ENCODE measurements around the gene TMEFF1. TPM values are rescaled to one million over a fixed set of nuclear protein-coding genes. Genes with fewer than 3 reads are reported as not detected.
"Not testable (repeated sequence)": the region's sequence is repeated elsewhere in the genome, so short reads cannot be mapped to it uniquely, and the experiment has no call there.

Gene TMEFF1
- total RNA-seq, 1 experiment from 2014 or later, result 30.6 TPM

GRCh38 chr9:100492952-100493351 is 20.0 kb downstream of the TMEFF1 start:
- Histone ChIP-seq H3K27me3 (ENCODE audit: control insufficient read depth, insufficient read depth, low read length) (no peaks in the 10 kb centered on the region), H3K4me3 (ENCODE audit: insufficient read depth, low read depth, low read length) (no peak overlapping the region), H3K36me3 (replicated peaks; ENCODE audit: control insufficient read depth, insufficient read depth, low read length) (no peaks in the 10 kb centered on the region)
- no peak for DNase-seq

GRCh38 chr9:100498592-100498991 is 25.6 kb downstream of the TMEFF1 start:
- Histone ChIP-seq H3K27me3 (ENCODE audit: control insufficient read depth, insufficient read depth, low read length) (no peaks in the 10 kb centered on the region), H3K36me3 (replicated peaks; ENCODE audit: control insufficient read depth, insufficient read depth, low read length) (peaks cover 2% of the 10 kb centered on the region; the same call in 1 of the 2 replicates), H3K4me3 (ENCODE audit: insufficient read depth, low read depth, low read length) (no peak overlapping the region)
- DNase-seq, result no peak

GRCh38 chr9:100499460-100499859 is 26.5 kb downstream of the TMEFF1 start:
- Histone ChIP-seq H3K4me3 (ENCODE audit: insufficient read depth, low read depth, low read length) (no peak overlapping the region), H3K27me3 (ENCODE audit: control insufficient read depth, insufficient read depth, low read length) (no peaks in the 10 kb centered on the region), H3K36me3 (replicated peaks; ENCODE audit: control insufficient read depth, insufficient read depth, low read length) (peaks cover 2% of the 10 kb centered on the region; the same call in 1 of the 2 replicates)
- no peak for DNase-seq

GRCh38 chr9:100499866-100500265 is 26.9 kb downstream of the TMEFF1 start:
- DNase-seq, result no peak
- Histone ChIP-seq H3K4me3 (ENCODE audit: insufficient read depth, low read depth, low read length) (no peak overlapping the region), H3K36me3 (replicated peaks; ENCODE audit: control insufficient read depth, insufficient read depth, low read length) (peaks cover 2% of the 10 kb centered on the region; the same call in 1 of the 2 replicates), H3K27me3 (ENCODE audit: control insufficient read depth, insufficient read depth, low read length) (no peaks in the 10 kb centered on the region)

- Histone ChIP-seq H3K36me3 (replicated peaks; ENCODE audit: control insufficient read depth, insufficient read depth, low read length) (peaks cover 6% of the 10 kb centered on the region), H3K4me3 (ENCODE audit: insufficient read depth, low read depth, low read length) (no peak overlapping the region), H3K27me3 (ENCODE audit: control insufficient read depth, insufficient read depth, low read length) (no peaks in the 10 kb centered on the region)
- DNase-seq, result peak; percentile 43
These were observed 32.7 kb downstream of the TMEFF1 start for GRCh38 chr9:100505564-100506159.

- H3K36me3 ChIP-seq (replicated peaks; ENCODE audit: control insufficient read depth, insufficient read depth, low read length); H3K27me3 ChIP-seq (ENCODE audit: control insufficient read depth, insufficient read depth, low read length); DNase-seq; H3K4me3 ChIP-seq (ENCODE audit: insufficient read depth, low read depth, low read length): not testable (repeated sequence)
These were observed 34.4 kb downstream of the TMEFF1 start for GRCh38 chr9:100507350-100507749.

- DNase-seq, result no peak
These were observed 38.3 kb downstream of the TMEFF1 start for GRCh38 chr9:100511205-100511604.

GRCh38 chr9:100515578-100516494 is 42.9 kb downstream of the TMEFF1 start:
- Histone ChIP-seq H3K36me3 (replicated peaks; ENCODE audit: control insufficient read depth, insufficient read depth, low read length) (peaks cover 2% of the 10 kb centered on the region), H3K4me3 (ENCODE audit: insufficient read depth, low read depth, low read length) (no peak overlapping the region), H3K27me3 (ENCODE audit: control insufficient read depth, insufficient read depth, low read length) (no peaks in the 10 kb centered on the region)
- no peak for DNase-seq

More at GRCh38 chr9:100511205-100511604, 38.3 kb downstream of the TMEFF1 start:
- H3K4me3 ChIP-seq (ENCODE audit: insufficient read depth, low read depth, low read length), result no peak overlapping the region
- H3K36me3 ChIP-seq (replicated peaks; ENCODE audit: control insufficient read depth, insufficient read depth, low read length), result peaks cover 4% of the 10 kb centered on the region
- no peaks in the 10 kb centered on the region for H3K27me3 ChIP-seq (ENCODE audit: control insufficient read depth, insufficient read depth, low read length)

- H3K36me3 ChIP-seq (replicated peaks; ENCODE audit: control insufficient read depth, insufficient read depth, low read length), result peaks cover 2% of the 10 kb centered on the region
- DNase-seq, result no peak
These were observed 48.3 kb downstream of the TMEFF1 start for GRCh38 chr9:100521282-100521681.

GRCh38 chr9:100525563-100525962 is 52.6 kb downstream of the TMEFF1 start:
- Histone ChIP-seq H3K4me3 (ENCODE audit: insufficient read depth, low read depth, low read length) (no peak overlapping the region), H3K27me3 (ENCODE audit: control insufficient read depth, insufficient read depth, low read length) (no peaks in the 10 kb centered on the region), H3K36me3 (replicated peaks; ENCODE audit: control insufficient read depth, insufficient read depth, low read length) (peaks cover 1% of the 10 kb centered on the region)
- no peak for DNase-seq

More at GRCh38 chr9:100521282-100521681, 48.3 kb downstream of the TMEFF1 start:
- no peaks in the 10 kb centered on the region for H3K27me3 ChIP-seq (ENCODE audit: control insufficient read depth, insufficient read depth, low read length)
- no peak overlapping the region for H3K4me3 ChIP-seq (ENCODE audit: insufficient read depth, low read depth, low read length)

GRCh38 chr9:100527180-100527794 is 54.3 kb downstream of the TMEFF1 start:
- H3K36me3 ChIP-seq (replicated peaks; ENCODE audit: control insufficient read depth, insufficient read depth, low read length); DNase-seq; H3K4me3 ChIP-seq (ENCODE audit: insufficient read depth, low read depth, low read length); H3K27me3 ChIP-seq (ENCODE audit: control insufficient read depth, insufficient read depth, low read length): not testable (repeated sequence)

- no peak overlapping the region for H3K4me3 ChIP-seq (ENCODE audit: insufficient read depth, low read depth, low read length)
These were observed 61.5 kb downstream of the TMEFF1 start for GRCh38 chr9:100534401-100534800.

GRCh38 chr9:100540327-100540726 is 67.4 kb downstream of the TMEFF1 start:
- peaks cover 8% of the 10 kb centered on the region for H3K36me3 ChIP-seq (replicated peaks; ENCODE audit: control insufficient read depth, insufficient read depth, low read length)
- DNase-seq, result no peak
- no peak overlapping the region for H3K4me3 ChIP-seq (ENCODE audit: insufficient read depth, low read depth, low read length)
- no peaks in the 10 kb centered on the region for H3K27me3 ChIP-seq (ENCODE audit: control insufficient read depth, insufficient read depth, low read length)

More at GRCh38 chr9:100534401-100534800, 61.5 kb downstream of the TMEFF1 start:
- no peak for DNase-seq
- Histone ChIP-seq H3K36me3 (replicated peaks; ENCODE audit: control insufficient read depth, insufficient read depth, low read length) (no peaks in the 10 kb centered on the region; the same call in 1 of the 2 replicates), H3K27me3 (ENCODE audit: control insufficient read depth, insufficient read depth, low read length) (no peaks in the 10 kb centered on the region)

- no peak for DNase-seq
- no peaks in the 10 kb centered on the region for H3K27me3 ChIP-seq (ENCODE audit: control insufficient read depth, insufficient read depth, low read length)
- peaks cover 14% of the 10 kb centered on the region for H3K36me3 ChIP-seq (replicated peaks; ENCODE audit: control insufficient read depth, insufficient read depth, low read length)
- no peak overlapping the region for H3K4me3 ChIP-seq (ENCODE audit: insufficient read depth, low read depth, low read length)
These were observed 76.1 kb downstream of the TMEFF1 start for GRCh38 chr9:100549048-100549447.

All from H7 (cell line).